Tracheal epithelial cell (primary cell): ENCODE results near the gene SLC4A11. TPM values are rescaled to one million over a fixed set of nuclear protein-coding genes. Genes with fewer than 3 reads are reported as not detected.

Experiments used
- total RNA-seq: library from RNA; depleted of rRNA; stranded (reverse); fragments of >200 nt; gene quantifications from 2 replicates; pipeline ENCODE4 v1.2.1, GENCODE V29; 2014

Gene SLC4A11
- 3.0 and 3.1 TPM in 2 replicates for total RNA-seq

DNA sequence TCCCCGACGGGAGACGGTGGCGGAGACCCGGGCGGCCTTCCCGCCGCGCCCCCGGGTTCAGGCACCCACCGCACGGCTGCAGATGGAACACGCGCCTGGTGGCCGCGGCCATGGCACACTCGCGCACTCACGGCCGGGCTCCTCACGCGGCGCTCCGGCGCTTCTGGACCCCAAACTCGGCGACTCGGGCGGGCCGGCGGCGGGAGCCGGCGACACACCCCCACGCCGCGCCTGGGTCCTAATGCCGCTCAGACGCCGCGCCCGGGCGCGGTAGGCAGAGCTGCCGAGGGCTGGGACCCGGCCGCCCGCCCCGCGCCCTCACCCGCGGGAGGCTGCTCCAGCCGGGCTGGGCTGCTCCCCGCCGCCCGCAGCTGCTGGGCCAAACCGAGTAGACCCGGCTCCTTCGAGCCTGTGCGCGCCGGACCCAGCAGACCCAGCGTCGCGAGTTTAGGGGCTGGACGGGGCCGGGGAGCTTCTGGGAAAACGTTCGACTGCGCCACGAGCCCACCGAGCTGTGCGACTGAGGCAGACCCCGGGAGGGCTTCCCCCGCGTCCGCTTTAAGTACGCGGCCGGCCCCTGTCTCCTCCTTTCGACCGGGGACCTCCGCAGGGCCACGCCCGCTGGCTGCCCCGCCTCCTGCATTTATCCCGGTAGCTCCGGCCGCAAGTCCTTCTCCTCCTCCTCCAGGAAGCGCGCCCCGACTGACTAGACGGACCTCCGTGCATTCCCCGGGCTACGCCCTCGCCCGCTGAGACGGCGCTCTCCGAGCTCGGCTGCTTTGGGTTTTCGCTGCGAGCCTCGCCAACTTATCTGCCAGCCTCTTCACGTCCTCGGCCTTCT lies at the start of gene SLC4A11:
Gene SLC4A11 (minus strand): TSS at position 165 of the 841 bp plus-strand sequence. CDS start 53 bp downstream, at position 112.

GRCh38 chr20:3209257-3209945 lies 29.6 kb downstream of the SLC4A11 start, which contains the start of gene ITPA:
TSS of gene ITPA (plus strand) at chr20:3209498. CDS start at chr20:3209552, 54 bp downstream.

DNA sequence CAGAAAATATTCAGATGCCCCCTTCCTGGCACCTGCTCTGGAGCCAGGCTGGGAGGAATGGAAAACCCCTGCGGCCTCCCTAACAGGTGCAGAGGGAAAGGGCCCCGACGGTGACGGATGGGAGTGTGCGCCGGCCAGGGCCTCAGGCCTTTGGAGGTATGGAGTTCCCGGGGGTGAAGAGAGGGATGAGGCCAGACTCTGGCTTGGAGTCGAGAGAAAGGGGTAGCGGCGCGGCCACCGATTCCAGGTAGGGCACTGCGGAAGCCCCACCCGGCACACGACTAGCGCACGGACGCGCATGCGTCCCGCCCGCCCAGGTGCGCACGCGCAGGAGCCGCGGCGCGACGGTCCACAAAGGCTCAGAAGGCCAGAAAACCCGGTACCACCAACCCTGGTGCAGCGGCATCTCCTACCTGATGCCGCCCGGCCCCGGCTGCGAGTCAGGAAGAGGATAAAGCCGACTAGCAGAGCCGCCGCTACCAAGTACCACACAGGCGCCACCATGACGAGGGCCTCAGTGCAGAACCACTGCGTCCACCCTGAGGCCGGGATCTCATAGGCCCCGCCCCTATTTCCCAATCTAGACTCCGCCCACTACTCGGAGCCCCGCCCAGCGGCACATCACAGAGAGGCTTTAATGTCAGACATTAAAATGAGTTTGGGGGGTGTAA lies 34.7 kb downstream of the SLC4A11 start, which contains the start of gene DDRGK1:
Gene DDRGK1 (minus strand): TSS at position 559 of the 671 bp plus-strand sequence. CDS start 55 bp downstream, at position 504.

Other genes with a start within 250 kb of the SLC4A11 start
- not detected in 2 replicates for gene GNRH2, start 195.6 kb downstream of the SLC4A11 start, total RNA-seq
- gene MRPS26, start 193.1 kb downstream of the SLC4A11 start, total RNA-seq, result 69.5 and 77.8 TPM in 2 replicates
- not detected in 2 replicates for gene OXT, start 167.6 kb downstream of the SLC4A11 start, total RNA-seq
- not detected in 2 replicates for gene AVP, start 154.5 kb downstream of the SLC4A11 start, total RNA-seq
- 11.3 and 13.3 TPM in 2 replicates for gene FASTKD5, start 79.3 kb downstream of the SLC4A11 start, total RNA-seq
- 1.9 and 2.6 TPM in 2 replicates for gene UBOX5, start 79.3 kb downstream of the SLC4A11 start, total RNA-seq
- gene LZTS3, start 65.6 kb downstream of the SLC4A11 start, total RNA-seq, result 8.5 and 14.9 TPM in 2 replicates
- gene DDRGK1, start 34.5 kb downstream of the SLC4A11 start, total RNA-seq, result 32.8 and 41.4 TPM in 2 replicates
- gene ITPA, start 29.7 kb downstream of the SLC4A11 start, total RNA-seq, result 35.2 and 40.1 TPM in 2 replicates
- 6.8 and 7.2 TPM in 2 replicates for gene DNAAF9, start 168.5 kb upstream of the SLC4A11 start, total RNA-seq
- gene ATRN, start 231.8 kb upstream of the SLC4A11 start, total RNA-seq, result 40.5 and 60.5 TPM in 2 replicates